PC-9 (cell line): ENCODE results near the gene TAF1A.

Source experiments
- CTCF ChIP-seq: fragments of 200-600 bp; sonication (generic); conservative IDR thresholded peaks from 2 replicates; pipeline ENCODE4 v1.6.1; 2017; ENCODE audit warnings: mixed run types, antibody characterized with exemption, mild to moderate bottlenecking, moderate library complexity
- EZH2 ChIP-seq: fragments of 200-600 bp; sonication (generic); IDR thresholded peaks from 2 replicates; pipeline ENCODE4 v1.8.0; 2017; ENCODE audit warnings: antibody characterized with exemption, low read depth

DNA sequence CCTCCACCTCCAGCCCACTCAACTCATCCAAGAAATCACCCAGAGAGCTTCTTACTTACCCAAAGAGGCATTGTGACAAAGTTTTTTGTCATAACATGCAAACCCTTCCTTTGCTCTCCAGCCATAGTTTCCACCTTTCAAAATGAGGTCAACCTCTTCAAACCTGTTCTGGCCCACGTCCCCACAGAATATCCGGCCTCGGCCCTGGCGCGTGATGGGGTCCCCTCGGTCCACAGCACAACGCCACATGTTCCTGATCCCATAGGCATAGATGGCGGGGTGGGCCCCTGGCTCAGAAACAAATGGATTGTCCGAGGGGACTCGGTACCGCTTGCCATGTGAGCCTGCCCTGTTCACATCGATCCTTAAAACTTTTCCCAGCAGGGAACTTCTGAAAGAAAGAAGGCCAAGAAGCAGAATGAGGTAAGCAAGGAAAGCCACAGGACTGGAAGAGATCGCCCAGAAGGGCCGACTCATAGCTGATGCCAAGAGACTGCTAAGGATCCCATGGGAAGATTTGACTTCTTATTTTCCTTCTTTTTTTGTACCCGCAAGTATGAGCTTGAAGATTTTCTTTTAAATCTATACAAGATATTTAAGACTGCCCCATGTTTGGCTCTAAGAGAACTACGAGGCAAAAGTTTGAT is 49.7 kb downstream of the TAF1A start:
- no peak for TF ChIP-seq EZH2
- TF ChIP-seq CTCF = no peak
